ENCODE measurements around the gene SLC6A14.

GRCh38 chrX:116399681-116400080 lies 36.7 kb upstream of the SLC6A14 start:
- TF ChIP-seq CTCF (conservative IDR thresholded peaks at IDR 0.05; ENCODE audit: low read depth, low read length) (no peak), EZH2 (IDR thresholded peaks at IDR 0.05; ENCODE audit: low read length, unreplicated experiment) (no peak)
